NCI-H524 (cell line): Measurements from ENCODE around the gene RASSF8.

Experiments
- DNase-seq, 2 experiments: peaks; one replicate each; lab custom pipeline; 2025; lab: John Stamatoyannopoulos, UW

RASSF8 gene

DNA sequence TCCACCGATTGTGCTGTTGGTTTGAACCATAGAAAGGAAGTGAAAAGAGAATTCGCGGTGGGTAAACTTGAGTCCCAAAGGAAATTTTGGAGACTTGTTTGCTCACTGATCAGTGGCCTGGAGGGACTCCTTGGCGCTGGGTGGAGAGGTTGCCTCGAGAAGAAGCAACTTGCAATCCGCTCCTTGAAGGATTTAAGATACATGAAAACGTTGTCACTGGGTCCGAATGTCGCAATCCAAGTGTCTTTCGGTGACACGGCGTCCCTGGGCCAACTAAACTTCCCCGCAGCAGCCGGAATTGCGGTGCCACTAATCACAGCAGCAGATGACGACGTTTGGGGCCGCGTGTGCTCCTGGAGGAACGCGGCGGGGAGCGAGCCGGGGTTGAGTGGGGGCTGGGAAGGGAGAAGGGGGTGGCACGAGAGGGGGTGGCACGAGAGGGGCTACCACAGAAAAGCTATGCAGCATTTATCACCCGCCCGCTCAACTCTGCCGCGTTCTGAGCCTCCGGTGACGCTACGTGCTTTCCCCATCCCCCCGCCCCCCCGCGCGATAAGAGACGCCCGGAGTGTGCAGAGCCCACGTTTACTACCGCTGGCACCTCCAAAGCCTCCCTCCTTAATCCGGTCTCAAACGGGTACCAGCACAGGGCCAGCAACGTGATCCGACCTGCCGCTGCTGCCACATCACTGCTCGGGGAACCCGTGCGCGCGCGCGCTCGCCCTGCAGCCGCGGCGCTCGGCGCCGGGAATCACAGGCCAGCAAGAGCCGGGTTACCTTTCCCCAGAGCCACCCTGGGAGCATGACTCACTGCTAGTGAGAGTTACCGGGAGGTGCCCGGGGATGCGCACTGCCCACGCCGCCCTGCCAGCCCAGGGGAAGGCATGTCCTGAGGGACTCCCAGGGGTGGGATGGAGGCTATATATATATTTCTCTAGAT, 167.2 kb downstream of the RASSF8 start:
- DNase-seq, result peak; percentile 18 to 79

DNA sequence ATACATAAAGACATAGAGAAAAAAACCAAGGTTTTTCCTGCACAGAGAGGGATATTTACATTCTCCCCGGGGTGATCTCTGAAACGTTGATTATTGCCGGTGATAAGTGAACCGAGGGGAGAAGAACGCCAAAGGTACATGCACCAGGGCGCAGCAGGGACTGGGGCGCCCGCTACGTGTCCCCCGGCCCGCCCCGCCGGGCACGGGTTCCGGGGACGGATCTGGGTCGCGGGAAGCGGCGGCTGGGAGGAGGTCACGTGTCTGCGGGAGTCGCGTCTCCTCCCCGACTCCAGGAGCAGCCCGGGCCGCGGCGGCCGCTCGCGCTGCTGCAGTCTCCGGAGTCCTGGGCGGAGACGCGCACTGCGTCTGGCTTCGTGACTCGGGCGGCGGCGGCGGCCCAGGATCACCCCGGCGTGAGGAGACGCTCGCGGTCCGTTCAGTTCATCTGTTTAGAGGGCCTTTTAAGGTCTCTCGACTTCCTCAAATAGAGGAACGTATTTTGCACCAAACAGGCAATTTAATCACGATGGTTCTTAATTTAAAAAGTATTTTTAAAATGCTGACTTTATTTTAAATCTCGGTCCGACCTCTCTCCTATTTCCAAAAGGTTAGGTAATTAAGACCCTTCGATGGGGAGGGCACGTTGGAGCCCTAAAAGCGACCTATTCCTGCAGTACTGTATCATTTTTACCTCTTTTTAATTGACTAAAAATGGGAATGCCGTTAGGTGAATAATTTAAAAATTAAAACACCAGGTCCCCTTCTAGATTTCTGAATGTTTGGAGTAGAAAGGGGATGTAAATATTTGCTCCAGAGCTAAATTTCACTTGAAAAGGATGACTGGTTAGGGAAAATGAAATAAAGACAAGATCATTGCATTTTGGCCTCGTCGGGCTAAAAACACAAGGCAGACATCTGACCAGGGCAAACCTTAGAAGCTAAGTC, 168.1 kb downstream of the RASSF8 start:
- peak; percentile 55 to 79 for DNase-seq

DNA sequence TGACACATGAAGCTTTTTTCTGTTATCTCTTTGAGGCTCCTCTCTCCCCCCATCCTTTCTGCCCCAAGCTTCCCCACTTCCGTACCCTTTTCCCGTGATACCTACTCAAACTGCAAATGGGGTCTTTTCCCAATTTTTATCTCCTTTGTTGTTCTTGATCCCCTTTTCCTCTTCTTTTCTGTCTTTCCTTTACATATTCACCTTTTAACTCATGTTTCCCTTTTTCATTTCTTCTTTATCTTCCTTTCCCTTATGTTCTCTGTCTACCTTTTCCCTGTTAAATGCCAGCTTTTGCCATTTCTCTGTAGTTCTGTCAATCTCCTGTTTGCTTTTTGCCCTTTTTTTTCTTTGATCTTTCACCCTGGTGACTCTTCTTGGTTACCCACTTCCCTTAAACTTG, 168.9 kb downstream of the RASSF8 start:
- DNase-seq, result no peak

DNA sequence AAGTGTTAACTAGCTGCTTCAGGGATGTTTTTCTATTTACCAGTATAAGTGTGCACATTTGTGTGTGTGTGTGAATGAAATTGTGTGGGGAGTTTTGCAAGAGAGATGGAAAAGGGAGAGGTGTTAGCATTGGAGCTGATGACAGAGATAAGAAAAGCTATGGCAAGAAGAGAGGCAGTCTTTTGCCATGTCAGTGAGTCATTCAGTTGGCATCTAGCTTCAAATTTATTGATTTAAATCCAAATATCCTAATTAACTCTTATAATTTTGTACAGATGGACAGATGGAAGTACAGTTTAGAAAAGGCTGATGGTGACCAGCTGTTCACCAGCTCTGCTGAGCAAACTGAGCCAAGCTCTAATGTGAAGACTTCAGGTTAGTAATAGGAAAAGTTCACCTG, 169.7 kb downstream of the RASSF8 start:
- no peak for DNase-seq
